AG09319 (cell line): ENCODE measurements around the gene DYNLRB1.

ENCODE experiments used
- DNase-seq: peaks from one replicate; pipeline ENCODE4 v3.0.0-alpha.2; 2010; ENCODE audit warnings: low read depth; ENCODE audit errors: extremely low read depth
- TF ChIP-seq, protein P1 (sequence below): IDR thresholded peaks from 2 replicates; pipeline ENCODE4 v1.5.1; 2011; ENCODE audit warnings: low read depth, mild to moderate bottlenecking, inconsistent platforms, low read length, moderate library complexity

DYNLRB1 gene

DNA sequence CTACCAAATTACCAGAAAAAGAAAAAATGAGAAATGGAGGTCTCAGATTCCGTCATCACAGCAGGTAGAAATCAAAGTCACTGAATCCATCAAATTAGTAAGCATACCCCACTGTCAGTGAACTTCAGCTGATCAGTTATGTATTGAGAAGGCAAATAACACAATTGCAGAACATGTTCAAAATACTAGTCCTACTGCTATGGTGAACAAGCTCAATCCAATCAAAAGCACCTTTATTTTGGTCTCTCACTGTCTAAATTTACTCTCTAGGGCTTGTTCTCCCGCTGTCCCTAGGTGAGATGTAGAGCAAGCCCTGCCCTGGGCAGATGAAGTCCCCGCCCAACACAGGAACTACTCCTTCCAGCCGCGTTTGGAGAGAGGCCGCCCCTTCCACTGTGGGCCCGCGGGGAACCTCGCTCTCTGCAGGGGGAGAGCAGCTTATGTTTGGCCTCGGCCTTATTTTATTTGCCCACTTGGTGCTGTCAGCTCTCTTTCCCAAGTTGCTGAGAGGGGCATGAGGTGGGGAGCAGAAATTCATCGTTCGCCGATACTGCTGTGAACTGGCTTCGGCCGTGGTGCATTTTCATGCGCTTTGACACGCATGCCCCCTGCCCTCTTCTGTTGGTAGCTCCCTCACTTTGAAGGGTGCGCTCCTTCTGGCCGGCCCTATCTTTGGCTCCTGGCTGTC is 28.0 kb downstream of the DYNLRB1 start:
- DNase-seq, result no peak
- TF ChIP-seq, protein P1, sequence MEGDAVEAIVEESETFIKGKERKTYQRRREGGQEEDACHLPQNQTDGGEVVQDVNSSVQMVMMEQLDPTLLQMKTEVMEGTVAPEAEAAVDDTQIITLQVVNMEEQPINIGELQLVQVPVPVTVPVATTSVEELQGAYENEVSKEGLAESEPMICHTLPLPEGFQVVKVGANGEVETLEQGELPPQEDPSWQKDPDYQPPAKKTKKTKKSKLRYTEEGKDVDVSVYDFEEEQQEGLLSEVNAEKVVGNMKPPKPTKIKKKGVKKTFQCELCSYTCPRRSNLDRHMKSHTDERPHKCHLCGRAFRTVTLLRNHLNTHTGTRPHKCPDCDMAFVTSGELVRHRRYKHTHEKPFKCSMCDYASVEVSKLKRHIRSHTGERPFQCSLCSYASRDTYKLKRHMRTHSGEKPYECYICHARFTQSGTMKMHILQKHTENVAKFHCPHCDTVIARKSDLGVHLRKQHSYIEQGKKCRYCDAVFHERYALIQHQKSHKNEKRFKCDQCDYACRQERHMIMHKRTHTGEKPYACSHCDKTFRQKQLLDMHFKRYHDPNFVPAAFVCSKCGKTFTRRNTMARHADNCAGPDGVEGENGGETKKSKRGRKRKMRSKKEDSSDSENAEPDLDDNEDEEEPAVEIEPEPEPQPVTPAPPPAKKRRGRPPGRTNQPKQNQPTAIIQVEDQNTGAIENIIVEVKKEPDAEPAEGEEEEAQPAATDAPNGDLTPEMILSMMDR, result no peak

DNA sequence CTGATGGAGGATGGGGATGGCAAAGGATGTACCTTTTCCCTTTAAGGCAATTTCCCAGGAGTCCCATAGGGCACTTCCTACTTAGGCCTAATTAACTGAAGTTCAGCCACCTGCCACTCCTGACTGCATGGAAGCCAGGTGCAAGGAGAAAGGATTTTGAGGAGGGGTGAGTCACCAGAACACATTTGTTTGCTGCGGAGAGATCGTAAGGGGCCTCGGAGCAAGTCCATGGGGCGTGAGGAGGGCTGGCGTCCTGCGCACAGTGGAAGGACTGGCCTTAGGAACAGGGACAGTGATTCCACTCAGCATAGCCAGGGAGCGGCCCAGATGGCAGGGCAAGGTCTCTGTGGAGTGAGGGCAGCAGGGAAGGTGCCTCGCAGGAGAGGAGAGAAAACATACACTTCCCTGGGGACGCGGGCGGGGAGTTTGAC is 30.5 kb downstream of the DYNLRB1 start:
- TF ChIP-seq, protein P1, result no peak

DNA sequence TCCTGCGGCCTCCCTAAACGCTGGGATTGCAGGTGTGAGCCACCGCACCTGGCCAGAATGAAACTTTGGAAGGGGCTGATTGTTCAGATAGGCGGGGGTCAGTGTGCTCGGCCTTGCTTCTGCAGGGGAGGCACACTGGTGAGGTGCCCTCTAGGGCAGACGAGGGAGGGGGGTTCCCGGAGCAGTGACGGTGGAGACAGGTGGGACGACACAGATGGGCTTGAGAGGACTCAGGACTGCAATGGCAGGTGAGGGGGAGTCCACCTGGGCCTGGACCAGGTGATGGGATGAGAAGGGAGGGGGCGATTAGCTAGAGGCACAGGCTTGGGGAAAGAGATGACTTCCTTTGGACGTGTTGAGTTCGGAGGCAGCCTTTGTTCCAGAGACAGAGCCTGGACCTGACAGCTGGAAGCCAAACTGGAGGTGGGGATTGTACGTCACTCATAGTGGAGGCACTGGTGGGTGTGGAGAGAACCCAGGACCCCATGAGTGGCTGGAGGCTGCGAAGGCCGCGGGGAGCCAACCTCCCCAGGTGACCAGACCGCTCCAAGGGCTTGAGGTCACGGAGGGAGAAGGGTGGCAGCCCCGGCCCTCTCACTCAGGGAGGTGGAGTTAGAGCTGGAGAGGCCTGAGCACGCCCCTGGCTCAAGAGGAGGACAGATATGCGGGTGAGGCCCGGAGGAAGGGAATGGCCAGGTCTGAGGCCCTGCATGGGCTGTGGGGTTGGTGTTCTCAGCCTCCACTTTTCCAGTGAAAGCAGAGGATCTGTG is 31.8 kb downstream of the DYNLRB1 start:
- no peak for DNase-seq
- TF ChIP-seq, protein P1, result no peak

More for the DNA sequence above, 30.5 kb downstream of the DYNLRB1 start:
- DNase-seq, result no peak

DNA sequence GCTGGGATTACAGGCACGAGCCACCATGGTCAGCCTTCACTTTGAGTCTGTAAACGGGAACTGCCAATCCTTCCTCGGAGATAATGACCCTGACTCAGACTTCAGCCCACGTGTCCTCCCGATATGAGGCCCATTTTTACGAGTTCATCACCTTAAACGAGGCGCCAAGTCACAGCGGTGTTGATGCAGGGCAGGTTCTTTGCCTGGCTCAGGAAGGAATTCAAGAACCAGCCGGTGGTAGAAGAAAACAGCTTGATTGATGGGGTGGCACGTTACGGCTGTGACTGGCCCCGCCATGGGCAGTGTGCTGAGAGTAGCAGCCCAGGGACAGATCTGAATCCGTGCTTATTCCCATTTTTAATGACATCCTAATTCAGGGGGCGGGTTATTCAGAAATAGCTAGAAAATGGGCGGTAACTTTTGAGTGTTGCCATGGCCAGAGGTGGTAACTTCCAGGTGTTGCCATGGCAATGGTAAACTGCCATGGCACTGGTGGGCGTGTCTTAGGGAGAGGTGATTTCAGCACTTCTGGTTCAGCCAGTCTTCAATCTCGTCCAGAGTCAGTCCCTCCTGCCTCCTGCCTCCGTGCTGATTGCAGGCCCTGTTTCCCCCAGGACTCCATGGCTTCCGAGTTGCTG is 33.2 kb downstream of the DYNLRB1 start:
- TF ChIP-seq, protein P1, result no peak
- DNase-seq, result no peak

DNA sequence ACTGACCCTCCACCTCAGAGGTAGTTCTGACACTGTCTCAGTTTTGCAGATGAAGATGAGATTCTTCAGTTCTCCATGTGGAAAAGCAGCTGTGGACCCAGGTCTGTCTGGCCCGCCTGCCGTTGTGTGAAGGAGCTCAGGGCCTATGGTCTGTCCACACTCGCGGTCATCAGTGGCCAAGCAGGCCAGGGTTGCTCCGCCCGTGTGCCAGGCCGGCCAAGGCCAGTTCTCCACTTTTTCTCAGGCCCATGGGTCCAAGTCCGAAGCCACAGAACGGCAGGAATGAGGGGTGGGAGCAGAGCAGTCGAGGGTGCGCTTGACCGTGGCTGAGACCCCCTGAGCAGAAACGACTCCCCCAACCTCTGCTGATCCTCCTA is 33.7 kb downstream of the DYNLRB1 start:
- TF ChIP-seq, protein P1, result no peak
- no peak for DNase-seq

DNA sequence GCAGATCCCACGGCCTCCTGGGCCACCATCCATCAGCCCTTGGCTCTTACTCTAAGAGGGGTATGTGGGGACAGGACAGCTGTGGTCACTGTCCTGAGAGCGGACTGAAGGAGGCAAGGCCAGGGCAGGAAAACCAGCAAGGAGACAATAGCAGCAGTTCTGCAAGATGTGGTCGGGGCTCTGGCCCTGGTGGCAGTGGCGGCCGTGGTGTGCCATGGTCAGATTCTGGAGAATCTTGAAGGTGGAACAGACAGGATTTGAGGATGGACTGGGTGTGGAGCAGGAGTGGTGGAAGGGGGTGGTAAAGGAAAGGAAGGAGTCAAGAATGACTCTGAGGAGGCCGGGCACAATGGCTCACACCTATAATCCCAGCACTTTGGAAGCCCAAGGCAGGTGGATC is 36.3 kb downstream of the DYNLRB1 start:
- DNase-seq, result no peak
- TF ChIP-seq, protein P1, result no peak

DNA sequence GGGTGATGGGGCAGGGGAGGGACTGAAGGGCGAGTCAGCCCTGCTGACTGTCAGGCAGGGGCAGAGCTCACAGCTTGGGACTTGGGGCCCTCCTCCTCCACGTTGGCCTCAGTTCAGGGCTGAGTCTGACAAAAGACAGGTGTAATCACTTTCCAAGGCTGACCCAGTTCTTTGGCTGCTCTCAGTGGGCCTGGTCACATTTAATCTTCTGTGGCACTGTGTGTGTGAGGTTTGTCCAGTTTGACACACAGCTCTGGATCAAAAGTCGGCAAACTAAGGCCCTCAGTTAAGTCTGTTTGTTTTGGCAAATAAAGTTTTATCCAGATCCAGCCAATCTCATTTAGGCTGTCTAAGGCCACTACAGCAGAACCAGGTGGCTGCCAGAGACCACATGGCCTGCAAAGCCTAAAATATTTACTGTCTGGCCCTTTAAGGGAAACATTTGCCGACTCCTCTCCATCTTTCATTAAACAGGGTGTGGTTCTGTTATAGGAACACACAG is 37.2 kb downstream of the DYNLRB1 start:
- DNase-seq, result no peak
- TF ChIP-seq, protein P1, result no peak
